ENCODE data around the gene CALB2. TPM values are rescaled to one million over a fixed set of nuclear protein-coding genes. Genes with fewer than 3 reads are reported as not detected.

The CALB2 gene
- polyA plus RNA-seq, 1 donor = 0.46 TPM

DNA sequence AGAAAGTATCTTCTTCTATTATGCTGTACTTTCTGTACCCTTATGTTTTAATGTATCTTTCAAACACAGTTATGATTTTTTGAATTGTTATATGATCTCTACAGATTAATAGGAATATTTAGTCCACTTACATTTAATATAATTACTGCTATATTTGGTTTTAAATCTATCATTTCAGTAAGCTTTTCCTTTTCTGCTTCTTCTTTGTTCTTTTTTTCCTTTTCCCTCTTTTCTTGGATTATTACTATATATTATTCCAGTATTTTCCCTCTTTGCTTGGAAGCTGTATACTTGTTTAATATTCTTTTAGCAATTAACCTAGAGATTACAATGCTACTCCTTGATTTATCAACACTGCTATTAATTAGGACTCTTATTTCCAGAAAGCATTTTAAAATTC, 69.9 kb downstream of the CALB2 start:
- DNase-seq = no peak

DNA sequence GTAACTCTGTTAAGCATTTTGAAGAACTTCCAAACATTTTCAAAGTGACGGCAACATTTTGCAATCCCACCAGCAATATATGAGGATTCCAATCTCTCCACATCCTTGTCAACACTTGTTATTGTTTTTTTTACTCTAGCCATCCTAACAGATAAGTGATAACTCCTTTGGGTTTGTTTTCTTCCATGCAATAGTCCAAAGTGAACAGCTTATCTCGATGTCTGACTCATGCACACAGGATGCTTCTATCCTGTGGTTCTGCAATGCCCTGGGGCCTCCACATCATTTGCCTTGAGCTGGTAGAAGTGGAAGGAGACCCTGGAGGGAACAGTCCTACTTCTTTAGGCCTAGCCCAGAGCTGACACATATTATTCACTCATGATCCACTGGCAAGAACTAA, 70.4 kb downstream of the CALB2 start:
- no peak for DNase-seq

DNA sequence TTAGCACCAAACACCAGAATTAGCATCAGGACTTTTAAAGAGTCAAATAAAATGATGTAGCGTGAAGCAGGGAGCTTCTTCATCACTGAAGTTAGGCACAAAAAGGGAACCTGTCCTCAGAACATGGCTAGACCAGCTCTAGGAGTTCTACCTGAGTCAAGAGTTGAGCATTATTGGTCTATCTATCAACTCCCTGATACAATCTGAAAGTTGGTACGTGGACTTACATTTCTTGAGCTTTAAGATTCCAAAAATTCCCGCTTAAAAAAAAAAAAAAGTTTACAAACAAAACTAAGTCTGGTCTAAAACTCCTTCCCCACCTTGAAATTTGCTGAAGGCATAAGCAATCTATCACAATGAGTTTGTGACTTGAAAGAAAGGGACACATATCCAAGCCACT, 71.1 kb downstream of the CALB2 start:
- no peak for DNase-seq

GRCh38 chr16:71430744-71431143, 72.2 kb downstream of the CALB2 start:
- no peak for DNase-seq

- no peak for DNase-seq
Measured at GRCh38 chr16:71431176-71431575, 72.7 kb downstream of the CALB2 start.

- DNase-seq = no peak
Measured at GRCh38 chr16:71431991-71432390, 73.5 kb downstream of the CALB2 start.

- no peak for DNase-seq
Measured at GRCh38 chr16:71432906-71433305, 74.4 kb downstream of the CALB2 start.

DNA sequence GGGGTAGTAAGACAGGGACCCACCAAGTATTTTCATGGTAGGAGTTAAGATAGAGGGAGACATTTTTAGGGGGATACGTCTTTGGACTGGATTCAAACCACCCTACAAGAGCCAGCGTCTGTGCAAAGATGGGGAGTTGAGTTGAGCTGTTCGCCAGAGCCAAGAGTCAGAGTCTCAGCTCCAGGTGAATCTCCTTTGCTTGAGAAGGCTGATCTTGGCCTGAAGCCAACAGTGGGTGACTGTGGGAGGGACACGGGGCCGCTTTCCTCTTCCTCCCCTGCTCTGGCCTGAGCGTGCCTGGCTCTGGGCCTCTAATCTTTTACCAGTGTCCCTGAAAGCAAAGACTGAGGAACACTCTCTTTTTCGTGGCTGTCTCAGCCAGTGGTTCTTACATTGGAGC, 78.0 kb downstream of the CALB2 start:
- DNase-seq = no peak

DNA sequence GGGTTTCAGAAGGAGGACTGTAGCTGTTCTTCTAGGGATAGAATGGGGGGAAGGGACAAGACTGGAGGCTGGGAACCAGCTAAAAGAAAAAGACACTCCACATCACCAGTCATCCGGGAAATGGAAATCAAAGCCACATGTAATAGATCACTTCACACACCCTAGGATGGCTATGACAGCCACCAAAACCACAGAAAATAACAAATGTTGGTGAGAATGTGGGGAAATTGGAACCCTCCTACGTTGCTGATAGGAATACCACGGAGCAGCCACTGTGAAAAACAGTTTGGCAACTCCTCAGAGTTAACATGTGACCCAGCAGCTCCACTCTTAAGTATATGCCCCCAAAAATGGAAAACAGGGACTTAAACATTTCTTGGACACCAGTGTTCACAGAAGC, 81.0 kb downstream of the CALB2 start:
- DNase-seq = no peak

Other genes with a start within 250 kb of the CALB2 start
- gene HYDIN, start 128.0 kb upstream of the CALB2 start, polyA plus RNA-seq (ENCODE audit: insufficient read length) = 2.8 TPM
- 23.4 TPM for gene CMTR2, start 69.3 kb upstream of the CALB2 start, polyA plus RNA-seq (ENCODE audit: insufficient read length)
- not detected for gene TLE7, start 83.3 kb downstream of the CALB2 start, polyA plus RNA-seq (ENCODE audit: insufficient read length)
- gene ZNF23, start 103.5 kb downstream of the CALB2 start, polyA plus RNA-seq (ENCODE audit: insufficient read length) = 12.1 TPM
- 2.6 TPM for gene ZNF19, start 130.6 kb downstream of the CALB2 start, polyA plus RNA-seq (ENCODE audit: insufficient read length)
- gene CHST4, start 167.7 kb downstream of the CALB2 start, polyA plus RNA-seq (ENCODE audit: insufficient read length) = not detected
- gene TAT, start 218.4 kb downstream of the CALB2 start, polyA plus RNA-seq (ENCODE audit: insufficient read length) = not detected

Measured in hindlimb muscle (tissue), 1 donor.